Tibial nerve (tissue), 4 donors: Measurements from ENCODE around the gene ENG.

ENCODE experiments used
- CTCF ChIP-seq, 5 experiments: fragments of 200-600 bp in 3 of 5; fragments of 450-650 bp in 2 of 5; sonication (generic) in 3 of 5; IDR thresholded peaks; one replicate each; pipeline ENCODE4 v1.5.1; 2016 to 2019; ENCODE audit warnings: antibody characterized with exemption in 5 of 5, mild to moderate bottlenecking in 3 of 5, moderate library complexity in 2 of 5
- EP300 ChIP-seq, 2 donors: sonication (generic); formaldehyde crosslinking; IDR thresholded peaks; one replicate each; pipeline ENCODE4 v1.6.1; 2017; ENCODE audit warnings: antibody characterized with exemption in 2 of 2, mild to moderate bottlenecking in 1 of 2
- POLR2A ChIP-seq, 2 donors: fragments of 450-650 bp; IDR thresholded peaks; one replicate each; pipeline ENCODE4 v1.6.1; 2017; ENCODE audit warnings: antibody characterized with exemption in 2 of 2, mild to moderate bottlenecking in 2 of 2, moderate library complexity in 2 of 2

- no peak for TF ChIP-seq CTCF (IDR thresholded peaks at IDR 0.05)
- TF ChIP-seq POLR2A (IDR thresholded peaks at IDR 0.05) = no peak
- TF ChIP-seq EP300 (IDR thresholded peaks at IDR 0.05) = no peak
Measured at GRCh38 chr9:127812011-127812410, 42.4 kb downstream of the ENG start.
